Tibial artery (tissue), 4 donors: Measurements from ENCODE around the gene FAM124A.
A peak's percentile ranks its signal among the peaks of the same experiment; 100 is the strongest.

Experiments
- DNase-seq, 2 donors: peaks; one replicate each; pipeline ENCODE4 v3.0.0-alpha.2; 2019
- H3K27ac ChIP-seq, 2 donors: fragments of 200-600 bp; sonication (generic) in 1 of 2; 1 replicate in 1 of 2; 2 replicates in 1 of 2; pipeline ENCODE4 v1.5.1; 2018 to 2019; ENCODE audit warnings: mild to moderate bottlenecking in 1 of 2
- H3K27me3 ChIP-seq, 2 donors: fragments of 200-600 bp; sonication (generic) in 1 of 2; one replicate each; pipeline versions ENCODE4 v1.5.1 to v1.6.0; 2016 to 2019
- H3K36me3 ChIP-seq, 3 donors: fragments of 200-600 bp; sonication (generic) in 2 of 3; one replicate each; pipeline ENCODE4 v1.5.1; 2016 to 2019; ENCODE audit warnings: mild to moderate bottlenecking in 2 of 3
- H3K4me1 ChIP-seq, 4 donors: fragments of 200-600 bp; sonication (generic) in 2 of 4; 1 replicate in 3 of 4; 2 replicates in 1 of 4; pipeline ENCODE4 v1.5.1; 2016 to 2019
- H3K4me3 ChIP-seq, 2 donors: fragments of 200-600 bp; sonication (generic) in 1 of 2; 1 replicate in 1 of 2; 2 replicates in 1 of 2; pipeline ENCODE4 v1.5.1; 2018 to 2019; ENCODE audit warnings: mild to moderate bottlenecking in 2 of 2
- H3K9me3 ChIP-seq, 3 donors: fragments of 200-600 bp; sonication (generic) in 1 of 3; one replicate each; pipeline ENCODE4 v1.5.1; 2016 to 2019
- intact Hi-C: fragments of 100-400 bp; cut with DNase I; formaldehyde crosslinking; loops from one replicate; pipeline ENCODE4 v1.15.0; 2023; ENCODE audit warnings: low total_unique reads
- TF ChIP-seq, protein P1 (sequence below), 2 experiments: fragments of 200-600 bp in 1 of 2; fragments of 450-650 bp in 1 of 2; IDR thresholded peaks; one replicate each; pipeline ENCODE4 v1.5.1; 2017 to 2019; ENCODE audit warnings: antibody characterized with exemption in 2 of 2, mild to moderate bottlenecking in 1 of 2, moderate library complexity in 1 of 2

FAM124A gene

DNA sequence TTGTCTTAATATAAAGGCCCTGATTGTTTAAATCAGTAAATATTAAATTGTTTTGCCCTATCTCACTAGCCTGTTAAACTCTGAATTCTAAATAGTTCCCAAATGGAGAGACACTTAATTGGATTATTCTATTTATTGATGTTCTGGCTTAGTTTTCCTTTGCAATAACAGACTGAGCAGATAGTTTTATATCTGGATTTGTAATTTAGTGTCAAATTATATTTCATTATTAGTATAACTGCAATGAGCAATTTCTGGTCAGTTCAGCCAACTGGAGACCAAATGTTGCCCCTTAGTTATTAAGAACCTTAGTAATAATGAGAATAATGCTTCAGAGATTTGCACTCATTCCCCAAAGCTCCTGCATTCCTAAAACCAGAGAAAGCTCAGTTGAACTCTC, 10.1 kb downstream of the FAM124A start:
- DNase-seq, result no peak
- Histone ChIP-seq H3K27me3 (no peaks in the 10 kb centered on the region), H3K4me3 (no peak overlapping the region), H3K27ac (no peak overlapping the region), H3K4me1 (peaks cover 0 to 9% (median 0%) of the 10 kb centered on the region in 4 donors), H3K36me3 (peaks cover 0 to 3% (median 0%) of the 10 kb centered on the region in 3 donors), H3K9me3 (no peaks in the 10 kb centered on the region)
- intact Hi-C loops, result no loop called here
- TF ChIP-seq, protein P1, sequence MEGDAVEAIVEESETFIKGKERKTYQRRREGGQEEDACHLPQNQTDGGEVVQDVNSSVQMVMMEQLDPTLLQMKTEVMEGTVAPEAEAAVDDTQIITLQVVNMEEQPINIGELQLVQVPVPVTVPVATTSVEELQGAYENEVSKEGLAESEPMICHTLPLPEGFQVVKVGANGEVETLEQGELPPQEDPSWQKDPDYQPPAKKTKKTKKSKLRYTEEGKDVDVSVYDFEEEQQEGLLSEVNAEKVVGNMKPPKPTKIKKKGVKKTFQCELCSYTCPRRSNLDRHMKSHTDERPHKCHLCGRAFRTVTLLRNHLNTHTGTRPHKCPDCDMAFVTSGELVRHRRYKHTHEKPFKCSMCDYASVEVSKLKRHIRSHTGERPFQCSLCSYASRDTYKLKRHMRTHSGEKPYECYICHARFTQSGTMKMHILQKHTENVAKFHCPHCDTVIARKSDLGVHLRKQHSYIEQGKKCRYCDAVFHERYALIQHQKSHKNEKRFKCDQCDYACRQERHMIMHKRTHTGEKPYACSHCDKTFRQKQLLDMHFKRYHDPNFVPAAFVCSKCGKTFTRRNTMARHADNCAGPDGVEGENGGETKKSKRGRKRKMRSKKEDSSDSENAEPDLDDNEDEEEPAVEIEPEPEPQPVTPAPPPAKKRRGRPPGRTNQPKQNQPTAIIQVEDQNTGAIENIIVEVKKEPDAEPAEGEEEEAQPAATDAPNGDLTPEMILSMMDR (IDR thresholded peaks at IDR 0.05), result no peak

DNA sequence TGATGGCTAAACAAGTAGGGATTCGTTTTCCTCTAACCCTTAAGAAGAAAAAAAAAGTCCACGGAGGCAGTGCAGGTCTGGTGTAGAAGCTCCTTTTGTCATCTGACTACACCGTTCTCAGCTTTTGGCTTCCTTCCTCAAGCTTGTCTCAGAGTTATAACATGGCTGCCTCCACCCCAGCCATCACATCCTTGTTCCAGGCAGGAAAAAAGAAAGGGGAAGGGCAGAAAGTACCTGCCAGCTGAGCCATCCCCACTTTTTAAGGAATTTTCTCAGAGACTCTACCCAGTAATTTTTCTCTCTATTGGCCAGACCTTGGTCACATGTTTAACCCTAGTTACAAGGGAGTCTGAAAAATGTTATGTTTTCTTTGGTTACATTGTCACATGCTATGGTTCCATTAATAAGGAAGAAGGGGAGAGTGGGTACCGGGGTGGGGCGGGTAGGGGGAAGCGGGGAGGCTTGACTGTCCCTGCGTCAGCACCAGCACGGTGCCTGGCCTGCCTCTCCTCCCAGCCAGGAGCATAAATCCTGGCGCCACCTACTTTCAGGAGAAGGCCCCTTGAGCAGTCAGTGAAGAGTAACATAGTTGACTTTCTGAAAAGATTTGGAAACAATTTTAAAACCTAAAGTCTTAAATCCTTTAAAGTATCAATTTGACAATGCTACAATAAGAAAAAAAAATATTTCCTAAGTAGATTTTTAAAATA, 11.1 kb downstream of the FAM124A start:
- no peak overlapping the region for H3K27ac ChIP-seq
- H3K36me3 ChIP-seq, result no peaks in the 10 kb centered on the region
- H3K9me3 ChIP-seq, result no peaks in the 10 kb centered on the region
- TF ChIP-seq, protein P1 (IDR thresholded peaks at IDR 0.05), result no peak
- H3K4me1 ChIP-seq, result peaks cover 0 to 9% (median 0%) of the 10 kb centered on the region in 4 donors
- intact Hi-C loops, result no loop called here
- H3K4me3 ChIP-seq, result no peak overlapping the region
- no peak for DNase-seq
- H3K27me3 ChIP-seq, result no peaks in the 10 kb centered on the region

DNA sequence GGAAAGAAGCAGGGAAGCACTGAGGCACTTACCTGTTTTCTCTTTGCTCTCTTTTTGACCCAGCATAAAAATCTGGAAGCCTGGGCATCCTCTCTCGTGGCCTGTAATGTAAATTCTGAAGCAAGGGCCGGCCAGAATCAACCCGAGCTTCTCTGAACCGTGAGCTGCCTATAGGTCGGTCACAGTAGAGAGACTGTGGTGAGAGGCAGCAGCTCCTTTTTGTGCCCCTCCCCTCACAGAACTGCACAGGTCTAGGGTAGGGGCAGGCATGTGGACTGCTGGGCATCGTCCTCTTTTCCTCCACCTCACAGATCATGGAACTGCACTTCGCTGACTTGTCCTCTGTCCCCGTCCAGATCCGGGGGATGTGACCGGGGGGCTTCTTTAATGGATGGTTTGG, 12.5 kb downstream of the FAM124A start:
- no peak for DNase-seq
- Histone ChIP-seq H3K27me3 (no peaks in the 10 kb centered on the region), H3K36me3 (no peaks in the 10 kb centered on the region), H3K4me3 (no peak overlapping the region), H3K27ac (no peak overlapping the region), H3K9me3 (no peaks in the 10 kb centered on the region), H3K4me1 (peaks cover 0 to 9% (median 0%) of the 10 kb centered on the region in 4 donors)
- intact Hi-C loops, result no loop called here
- TF ChIP-seq, protein P1 (IDR thresholded peaks at IDR 0.05), result no peak

DNA sequence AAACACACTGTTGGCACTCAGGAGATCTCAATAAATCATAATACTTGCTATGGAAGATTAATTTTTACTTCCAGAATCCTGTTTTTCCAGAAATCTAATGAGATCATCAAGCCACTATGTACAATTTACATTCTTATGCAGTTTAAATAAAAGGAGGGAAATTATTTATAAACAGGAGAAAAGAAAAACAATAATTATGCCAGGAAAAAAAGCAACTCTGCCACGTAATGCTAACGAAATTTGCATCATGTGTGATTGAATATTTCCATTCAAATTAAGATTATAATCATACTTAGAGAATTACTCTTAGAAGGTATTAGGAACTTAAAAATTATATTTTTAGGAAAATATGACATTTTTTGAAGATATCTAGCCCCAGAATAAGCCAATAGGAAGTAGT, 13.0 kb downstream of the FAM124A start:
- H3K27ac ChIP-seq, result no peak overlapping the region
- H3K27me3 ChIP-seq, result no peaks in the 10 kb centered on the region
- peaks cover 0 to 7% (median 0%) of the 10 kb centered on the region in 4 donors for H3K4me1 ChIP-seq
- intact Hi-C loops, result no loop called here
- no peak for DNase-seq
- no peaks in the 10 kb centered on the region for H3K36me3 ChIP-seq
- no peak overlapping the region for H3K4me3 ChIP-seq
- H3K9me3 ChIP-seq, result no peaks in the 10 kb centered on the region
- TF ChIP-seq, protein P1 (IDR thresholded peaks at IDR 0.05), result no peak

DNA sequence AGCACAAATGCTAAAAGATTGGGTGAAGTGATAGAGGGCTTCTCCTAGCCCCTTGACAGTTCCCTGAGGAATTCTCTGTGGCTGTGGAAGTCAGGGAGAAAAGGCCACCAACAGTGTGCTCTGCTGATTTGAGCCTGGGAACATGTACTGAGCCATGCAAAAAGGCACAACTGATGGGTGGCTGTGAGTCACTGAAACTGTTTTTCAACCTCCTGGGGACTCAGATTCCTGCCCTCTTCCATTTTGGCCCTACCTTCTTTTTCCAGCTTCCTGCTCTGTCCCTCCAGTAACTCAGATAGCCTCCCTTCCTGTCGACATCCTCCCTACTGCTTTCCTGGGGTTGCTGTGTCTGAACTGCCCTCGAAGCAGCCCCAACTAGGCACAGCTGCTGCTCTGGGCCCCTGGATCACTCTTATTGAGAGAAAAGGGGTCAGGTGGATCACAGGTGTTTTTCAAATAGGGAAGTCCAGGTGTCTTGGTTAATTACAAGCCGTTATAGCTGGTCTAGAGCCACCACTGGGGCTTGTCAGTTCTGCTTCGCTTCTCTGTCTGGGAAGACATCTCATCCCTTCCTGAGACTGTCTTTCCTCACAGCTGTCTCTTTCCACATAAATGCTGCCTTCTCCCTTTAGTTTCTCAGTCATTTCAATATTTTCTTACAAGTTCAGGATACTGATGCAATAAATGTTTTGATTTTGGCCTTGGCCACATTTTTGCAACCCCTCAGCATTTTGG, 13.7 kb downstream of the FAM124A start:
- Histone ChIP-seq H3K27me3 (no peaks in the 10 kb centered on the region), H3K9me3 (no peaks in the 10 kb centered on the region), H3K36me3 (no peaks in the 10 kb centered on the region), H3K27ac (peak overlapping the region in 1 of 2 donors; percentile 23), H3K4me3 (no peak overlapping the region), H3K4me1 (peaks cover 0 to 5% (median under 1%) of the 10 kb centered on the region in 4 donors)
- TF ChIP-seq, protein P1 (IDR thresholded peaks at IDR 0.05), result no peak
- no peak for DNase-seq
- intact Hi-C loops, result no loop called here
